ENCODE data around the gene KASH5.
A peak's percentile ranks its signal among the peaks of the same experiment; 100 is the strongest.
"Not testable (repeated sequence)": the region's sequence is repeated elsewhere in the genome, so short reads cannot be mapped to it uniquely, and the experiment has no call there.

KASH5 gene

DNA sequence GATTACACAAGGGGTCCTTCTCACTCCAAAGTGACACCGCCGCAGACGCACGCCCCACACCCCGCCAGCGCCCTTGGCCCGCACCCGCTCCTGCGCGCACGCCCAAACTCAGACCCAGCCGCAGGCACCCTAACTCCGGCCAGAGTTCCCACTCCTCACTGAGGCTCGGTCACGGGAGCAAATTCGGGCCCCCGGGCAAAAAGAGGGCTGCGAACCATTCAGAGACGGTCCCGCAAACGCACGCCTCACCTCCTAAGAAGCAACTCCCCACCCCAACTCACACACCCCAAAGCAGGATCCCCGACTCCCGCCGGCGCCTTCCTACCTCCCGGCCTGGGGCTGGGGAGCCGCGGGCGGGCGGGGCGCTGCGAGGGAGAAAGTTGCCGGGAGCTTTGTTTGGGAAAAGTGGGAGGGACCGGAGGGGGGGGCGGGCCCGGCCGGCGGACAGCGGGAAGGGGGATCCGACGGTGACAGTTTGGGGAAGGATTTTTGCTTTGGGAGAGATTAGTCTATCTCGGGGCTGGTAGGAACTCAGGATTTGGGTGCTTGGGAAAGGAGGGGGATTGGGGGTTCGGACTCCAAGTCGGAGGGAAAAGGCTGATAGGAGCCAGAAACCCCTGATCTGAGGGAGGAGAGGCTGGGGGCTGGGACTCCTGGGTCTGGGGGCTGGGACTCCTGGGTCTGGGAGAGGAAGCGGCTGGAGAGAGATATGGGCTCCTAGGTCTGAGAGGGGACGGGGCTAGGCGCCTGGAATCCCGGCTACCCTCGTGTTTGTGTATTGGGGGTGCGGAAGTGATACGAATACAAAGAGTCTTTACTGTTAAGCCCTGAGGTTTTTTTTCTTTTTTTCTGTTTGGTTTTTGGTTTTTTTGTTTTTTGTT, 25.8 kb upstream of the KASH5 start, which contains the start of gene TEAD2:
TEAD2 (minus strand) TSS at position 369 of the 881 bp plus-strand sequence. CDS start 2,341 bp downstream, outside the sequence.
- no peak for DNase-seq (ENCODE audit: low read depth)

GRCh38 chr19:49362929-49363267, 25.2 kb upstream of the KASH5 start:
- DNase-seq (ENCODE audit: low read depth) = no peak

- peak; percentile 98 for DNase-seq (ENCODE audit: low read depth)
Observed at GRCh38 chr19:49363268-49364082, 24.6 kb upstream of the KASH5 start, which contains the start of gene DKKL1. Gene DKKL1, plus strand, starts transcription at chr19:49363877. Its CDS starts 122 bp downstream, at chr19:49363999.

- no peak for DNase-seq (ENCODE audit: low read depth)
Observed at GRCh38 chr19:49364083-49364737, 23.8 kb upstream of the KASH5 start.

DNA sequence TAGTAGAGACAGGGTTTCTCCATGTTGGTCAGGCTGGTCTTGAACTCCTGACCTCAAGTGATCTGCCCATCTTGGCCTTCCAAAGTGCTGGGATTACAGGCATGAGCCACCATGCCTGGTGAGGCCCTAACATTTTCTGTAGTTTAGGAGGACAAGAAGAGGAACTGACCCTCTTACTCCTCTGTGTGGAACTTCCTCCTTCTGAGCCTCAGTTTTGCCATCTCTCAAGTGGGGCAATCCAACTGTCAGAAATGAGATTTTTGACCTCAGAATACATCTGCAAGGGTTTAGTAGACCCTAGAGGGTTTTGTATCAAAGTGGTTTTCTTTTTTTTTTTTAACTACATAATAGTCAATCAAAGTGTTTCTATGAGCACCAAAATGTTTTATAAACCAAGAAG, 21.9 kb upstream of the KASH5 start:
- DNase-seq (ENCODE audit: low read depth) = no peak

DNA sequence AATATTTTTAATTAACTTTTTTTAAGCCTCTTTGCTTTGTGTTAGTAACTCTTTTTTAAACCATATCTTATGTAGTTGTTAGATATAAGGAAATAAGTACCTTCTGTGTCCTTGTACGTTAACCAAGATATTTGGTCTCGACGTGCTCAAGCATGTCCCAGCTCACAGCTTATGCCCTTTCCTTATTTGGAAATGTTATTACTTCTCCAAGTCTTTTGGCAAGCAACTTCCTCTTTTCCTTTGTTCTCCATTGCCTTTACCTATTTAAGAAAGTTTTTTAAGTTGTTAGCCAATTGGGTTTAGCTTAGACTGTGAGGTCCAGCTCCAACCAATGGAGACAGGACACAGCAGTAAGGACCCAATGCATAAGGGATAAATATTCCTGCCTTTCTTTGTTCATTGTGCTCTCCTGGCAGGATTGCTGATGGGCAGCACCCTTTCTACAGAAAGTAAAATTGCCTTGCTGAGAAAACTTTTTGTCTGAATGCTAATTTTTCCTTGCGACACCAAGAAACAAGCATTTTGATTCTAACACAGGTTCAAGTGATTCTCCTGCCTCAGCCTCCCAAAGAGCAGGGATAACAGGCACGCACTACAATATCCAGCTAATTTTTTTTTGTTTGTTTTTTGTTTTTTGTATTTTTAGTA, 19.2 kb upstream of the KASH5 start:
- DNase-seq (ENCODE audit: low read depth) = no peak

- DNase-seq (ENCODE audit: low read depth) = no peak
Observed at GRCh38 chr19:49371184-49371583, 16.9 kb upstream of the KASH5 start.

DNA sequence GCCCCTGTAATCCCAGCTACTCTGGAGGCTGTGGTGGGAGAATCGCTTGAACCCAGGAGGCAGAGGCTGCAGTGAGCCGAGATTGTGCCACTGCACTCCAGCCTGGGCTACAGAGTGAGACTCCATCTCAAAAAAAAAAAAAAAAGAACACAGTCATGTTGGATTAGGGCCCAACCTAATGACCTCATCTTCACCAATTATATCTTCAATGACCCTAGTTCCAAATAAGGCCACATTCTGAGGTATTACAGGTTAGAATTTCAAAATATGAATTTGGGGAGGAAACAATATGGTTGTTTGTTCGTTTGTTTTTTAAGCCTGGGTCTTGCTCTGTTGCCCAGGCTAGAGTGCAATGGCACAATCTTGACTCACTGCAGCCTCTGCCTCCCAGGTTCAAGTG, 14.9 kb upstream of the KASH5 start:
- not testable (repeated sequence) for DNase-seq (ENCODE audit: low read depth)

DNA sequence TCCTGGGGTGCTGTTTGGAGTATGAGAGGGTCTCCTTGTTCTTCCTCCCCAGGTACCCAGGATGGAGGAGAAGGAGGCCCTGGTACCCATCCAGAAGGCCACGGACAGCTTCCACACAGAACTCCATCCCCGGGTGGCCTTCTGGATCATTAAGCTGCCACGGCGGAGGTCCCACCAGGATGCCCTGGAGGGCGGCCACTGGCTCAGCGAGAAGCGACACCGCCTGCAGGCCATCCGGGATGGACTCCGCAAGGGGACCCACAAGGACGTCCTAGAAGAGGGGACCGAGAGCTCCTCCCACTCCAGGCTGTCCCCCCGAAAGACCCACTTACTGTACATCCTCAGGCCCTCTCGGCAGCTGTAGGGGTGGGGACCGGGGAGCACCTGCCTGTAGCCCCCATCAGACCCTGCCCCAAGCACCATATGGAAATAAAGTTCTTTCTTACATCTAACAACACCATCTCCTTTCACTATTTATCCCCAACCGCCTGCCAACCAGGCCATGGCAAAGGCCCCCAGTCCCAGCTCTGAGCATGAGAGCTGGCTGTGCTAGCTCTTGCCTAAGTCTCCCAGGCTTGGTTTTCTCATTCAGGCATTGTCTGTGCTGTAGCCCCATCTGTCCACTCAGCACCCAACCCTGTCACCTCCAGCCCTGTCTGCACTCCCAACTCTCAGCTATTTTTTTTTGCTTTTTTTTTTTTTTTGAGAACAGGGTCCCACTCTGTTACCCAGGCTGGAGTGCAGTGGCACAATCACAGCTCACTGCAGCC, 13.2 kb upstream of the KASH5 start:
- DNase-seq (ENCODE audit: low read depth) = no peak

- no peak for DNase-seq (ENCODE audit: low read depth)
Observed at GRCh38 chr19:49378512-49378911, 9.5 kb upstream of the KASH5 start.

DNA sequence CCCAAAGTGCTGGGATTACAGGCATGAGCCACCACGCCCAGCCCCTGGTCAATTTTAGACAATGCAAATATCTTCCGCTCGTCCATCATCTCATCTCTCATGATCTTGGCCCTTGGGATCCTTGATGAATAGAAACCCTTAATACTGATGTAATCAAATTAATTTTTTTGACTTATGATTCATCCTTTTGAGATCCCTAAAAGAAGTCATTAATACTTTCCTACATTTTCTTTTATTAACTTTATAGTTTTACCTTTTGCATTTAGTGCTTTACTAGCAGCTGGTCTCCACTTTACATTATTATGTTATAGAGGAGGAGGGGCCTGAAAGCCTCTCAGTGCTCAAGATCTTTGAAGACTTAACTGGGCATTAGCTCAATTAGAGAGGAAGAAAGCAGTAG, 7.7 kb upstream of the KASH5 start:
- DNase-seq (ENCODE audit: low read depth) = no peak

DNA sequence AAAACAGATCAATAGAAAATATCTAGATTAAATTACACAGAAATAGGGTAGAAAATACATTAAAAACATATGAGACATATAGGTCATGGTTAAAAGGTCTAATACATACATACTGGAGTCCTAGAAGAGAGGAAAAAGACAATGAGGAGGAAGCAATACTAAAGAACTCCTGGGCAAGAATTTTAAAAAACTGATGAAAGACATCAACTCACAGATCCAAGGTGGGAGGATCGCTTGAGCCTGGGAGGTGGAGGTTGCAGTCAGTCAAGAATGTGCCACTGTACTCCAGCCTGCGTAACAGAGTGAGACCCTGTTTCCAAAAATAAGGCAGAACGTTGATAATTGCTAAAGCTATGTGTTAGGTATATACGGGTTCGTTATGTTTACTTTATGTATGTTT, 5.4 kb upstream of the KASH5 start:
- DNase-seq (ENCODE audit: low read depth) = no peak

DNA sequence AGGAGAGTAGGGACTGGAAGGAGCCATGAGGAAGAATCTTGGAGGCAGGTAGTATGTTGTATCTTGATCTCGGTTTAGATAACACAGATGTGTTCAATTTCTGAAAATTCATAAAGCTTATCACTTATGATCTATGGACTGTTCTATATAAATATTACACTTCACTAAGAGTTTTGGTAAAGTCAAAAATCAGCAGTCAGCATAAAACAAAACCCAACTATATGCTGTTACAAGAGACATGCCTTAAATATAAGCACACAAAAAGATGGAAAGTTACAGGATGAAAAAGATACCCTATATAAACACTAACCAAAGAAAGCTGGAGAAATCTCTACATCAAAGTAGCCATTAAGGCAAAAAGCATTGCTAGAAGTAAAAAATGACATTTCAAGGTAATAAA, 4.5 kb upstream of the KASH5 start:
- no peak for DNase-seq (ENCODE audit: low read depth)

DNA sequence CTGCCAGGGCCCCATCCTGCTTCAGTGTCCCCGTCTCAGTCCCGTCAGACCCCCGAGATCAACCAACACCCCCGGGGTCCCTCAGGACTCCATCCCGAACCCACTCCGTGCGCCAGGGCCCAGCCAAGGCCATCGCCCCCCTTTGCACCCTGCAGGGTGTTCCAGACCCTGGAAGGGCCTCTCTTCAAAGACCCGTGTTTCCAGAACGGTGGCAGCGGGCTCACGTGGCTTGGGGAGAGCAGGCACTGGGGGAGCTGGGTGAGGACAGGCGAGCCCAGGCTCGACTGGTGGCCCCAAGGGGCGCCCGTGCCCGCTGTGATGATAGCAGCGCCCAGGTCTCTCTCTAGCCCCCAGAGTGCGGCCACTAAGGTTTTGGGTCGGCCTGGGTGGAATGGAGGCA, 1.4 kb downstream of the KASH5 start:
- no peak for DNase-seq (ENCODE audit: low read depth)

GRCh38 chr19:49390131-49390928, 2.3 kb downstream of the KASH5 start:
- no peak for DNase-seq (ENCODE audit: low read depth)

GRCh38 chr19:49390929-49391359, 2.9 kb downstream of the KASH5 start:
- DNase-seq (ENCODE audit: low read depth) = no peak

DNA sequence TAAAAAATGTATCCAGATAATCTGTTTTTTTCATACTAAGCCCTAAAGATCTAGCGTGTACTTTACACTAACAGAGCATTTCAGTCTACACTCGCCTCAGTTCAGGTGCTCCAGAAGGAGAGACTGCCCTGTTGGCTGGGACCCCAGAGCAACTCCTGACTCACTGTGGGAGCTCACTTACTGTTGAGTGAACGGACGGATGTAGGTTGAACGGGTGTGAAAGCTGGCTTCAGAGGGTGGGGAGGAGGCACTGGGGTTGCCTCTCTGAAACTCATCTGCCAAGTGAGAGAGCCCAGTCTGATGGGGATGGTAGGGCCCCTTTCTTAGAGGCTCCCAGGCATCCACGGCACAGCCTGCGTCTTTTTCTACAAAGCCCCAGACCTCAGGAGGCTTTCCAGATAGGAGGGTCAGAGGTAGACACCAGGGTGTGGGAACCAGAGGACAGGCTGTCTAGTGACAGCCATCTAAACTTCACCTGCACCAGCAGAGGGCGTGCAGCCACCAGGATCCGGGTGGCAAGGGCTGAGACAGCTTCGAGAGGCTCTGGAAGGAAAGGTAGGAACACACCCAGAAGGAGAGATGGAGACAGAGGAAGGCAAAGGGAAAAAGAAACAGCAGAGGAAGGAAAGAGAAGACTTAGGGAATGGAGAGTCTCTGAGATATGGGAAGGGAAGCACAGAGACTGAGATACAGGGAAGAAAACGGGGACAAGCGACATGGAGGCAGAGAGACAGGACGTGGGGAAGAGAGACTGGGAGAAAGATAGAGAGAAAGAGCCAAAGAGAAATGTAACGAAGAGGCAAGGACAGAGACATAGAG, 3.7 kb downstream of the KASH5 start:
- peak; percentile 57 for DNase-seq (ENCODE audit: low read depth)

- DNase-seq (ENCODE audit: low read depth) = no peak
Observed at GRCh38 chr19:49393881-49394280, 5.8 kb downstream of the KASH5 start.

Data from CMK (cell line).